Measurements from ENCODE around the gene PREX1. TPM values are rescaled to one million over a fixed set of nuclear protein-coding genes. Genes with fewer than 3 reads are reported as not detected.

The PREX1 gene
- total and polyA plus RNA-seq, 2 experiments from 2014 or later, result 2.4 to 10.3 TPM

- TF ChIP-seq STAT1 (IDR thresholded peaks at IDR 0.05; ENCODE audit: unreplicated experiment) (no peak), CTCF (conservative IDR thresholded peaks at IDR 0.05; ENCODE audit: low read depth in 2 of 2) (no peak), JUNB (IDR thresholded peaks at IDR 0.05; ENCODE audit: unreplicated experiment) (no peak)
Measured at GRCh38 chr20:48841875-48842529, 14.2 kb upstream of the PREX1 start (continued).

- TF ChIP-seq NANOG (IDR thresholded peaks at IDR 0.05; ENCODE audit: borderline replicate concordance) (no peak), STAT1 (IDR thresholded peaks at IDR 0.05; ENCODE audit: unreplicated experiment) (no peak), CREB1 (CRISPR knock-in tag; IDR thresholded peaks at IDR 0.05; ENCODE audit: low read depth) (no peak), REST (IDR thresholded peaks at IDR 0.05; ENCODE audit: unreplicated experiment) (no peak), JUNB (IDR thresholded peaks at IDR 0.05; ENCODE audit: unreplicated experiment) (no peak), EZH2phosphoT487 (IDR thresholded peaks at IDR 0.05; ENCODE audit: unreplicated experiment) (no peak), ZNF331 (CRISPR knock-in tag; IDR thresholded peaks at IDR 0.05; ENCODE audit: low read depth) (no peak), POLR2AphosphoS5 (IDR thresholded peaks at IDR 0.05; ENCODE audit: low read depth) (no peak), EZH2 (IDR thresholded peaks at IDR 0.05; ENCODE audit: low read depth, unreplicated experiment) (no peak)
- peaks cover 7% of the 10 kb centered on the region for H3K27me3 Mint-ChIP-seq (ENCODE audit: insufficient read depth, low read depth, poor library complexity)
- H3K36me3 ChIP-seq (ENCODE audit: insufficient read depth), result no peaks in the 10 kb centered on the region
- no peaks in the 10 kb centered on the region for H3K36me3 Mint-ChIP-seq (ENCODE audit: low read depth)
- no peak overlapping the region for H3K4me3 Mint-ChIP-seq
- DNase-seq (ENCODE audit: low spot score) (no peak), ATAC-seq (no peak)
- H3K4me2 ChIP-seq, result no peak overlapping the region
- no peaks in the 10 kb centered on the region for H3F3A ChIP-seq (replicated peaks; ENCODE audit: low read depth)
- H3K9me3 Mint-ChIP-seq, result no peaks in the 10 kb centered on the region
- no peak overlapping the region for H3K27ac Mint-ChIP-seq
- no peak overlapping the region for H3K27ac ChIP-seq (ENCODE audit: low read depth)
- no peaks in the 10 kb centered on the region for H3K79me2 ChIP-seq (replicated peaks; ENCODE audit: insufficient read depth)
- no peaks in the 10 kb centered on the region for H3K9me2 ChIP-seq (ENCODE audit: insufficient read depth)
- H3K4me1 Mint-ChIP-seq, result peaks cover 1% of the 10 kb centered on the region
- no peaks in the 10 kb centered on the region for H3K4me1 ChIP-seq (ENCODE audit: insufficient read depth)
- H4K20me1 ChIP-seq (replicated peaks; ENCODE audit: insufficient read depth), result no peaks in the 10 kb centered on the region
- no peak overlapping the region for H2AFZ ChIP-seq
- no peak overlapping the region for H3K4me3 ChIP-seq
- H3K27me3 ChIP-seq (ENCODE audit: insufficient read depth), result no peaks in the 10 kb centered on the region
Measured at GRCh38 chr20:48841196-48841874, 13.5 kb upstream of the PREX1 start.
